Smooth muscle cell of the coronary artery (primary cell): ENCODE results near the gene SLC25A3. TPM values are rescaled to one million over a fixed set of nuclear protein-coding genes. Genes with fewer than 3 reads are reported as not detected.

Experiments used
- total RNA-seq: library from RNA; depleted of rRNA; stranded (reverse); fragments of >200 nt; gene quantifications from 2 replicates; pipeline ENCODE4 v1.2.3, GENCODE V29; 2014; ENCODE audit warnings: low replicate concordance

The SLC25A3 gene
- total RNA-seq = 690 and 740 TPM in 2 replicates

GRCh38 chr12:98593351-98594049 is at the start of gene SLC25A3:
TSS of gene SLC25A3 (plus strand) at chr12:98593686. CDS start at chr12:98593979, 293 bp downstream.

GRCh38 chr12:98644712-98645571 is 51.5 kb downstream of the SLC25A3 start, which contains the start of the genes APAF1 and IKBIP:
TSS of gene APAF1 (plus strand) at chr12:98645290. CDS start at chr12:98648360, 3,070 bp downstream.
TSS of gene IKBIP (minus strand) at chr12:98644788. CDS start at chr12:98644701, 87 bp downstream.

Other genes starting within 250 kb of the SLC25A3 start
- 8.0 and 42.0 TPM in 2 replicates for gene TMPO, start 78.1 kb upstream of the SLC25A3 start, total RNA-seq
- gene IKBIP, start 51.1 kb downstream of the SLC25A3 start, total RNA-seq = 13.6 and 60.7 TPM in 2 replicates
- 11.5 and 23.2 TPM in 2 replicates for gene APAF1, start 51.6 kb downstream of the SLC25A3 start, total RNA-seq